ENCODE measurements around the gene JUNB.
"Not testable (repeated sequence)": the region's sequence is repeated elsewhere in the genome, so short reads cannot be mapped to it uniquely, and the experiment has no call there.

Gene JUNB

GRCh38 chr19:12815088-12815487 lies 23.8 kb downstream of the JUNB start:
- no peak overlapping the region for H4K8ac ChIP-seq (ENCODE audit: low read depth, low read length)
- no peak overlapping the region for H2BK120ac ChIP-seq (ENCODE audit: low read depth, low read length)
- H3K4me2 ChIP-seq (ENCODE audit: insufficient read depth, low read length, poor library complexity, severe bottlenecking): no peak overlapping the region
- H3K27ac ChIP-seq (replicated peaks; ENCODE audit: low read length): no peak overlapping the region
- H3K27me3 ChIP-seq (ENCODE audit: control insufficient read depth in 3 of 3, insufficient read depth in 3 of 3, low read depth in 1 of 3, low read length in 3 of 3): no peaks in the 10 kb centered on the region
- no peak overlapping the region for H3K4me3 ChIP-seq (ENCODE audit: low read length in 2 of 2)
- no peak overlapping the region for H3K14ac ChIP-seq (ENCODE audit: low read length)
- no peaks in the 10 kb centered on the region for H3K4me1 ChIP-seq (ENCODE audit: control insufficient read depth in 2 of 2, insufficient read depth in 1 of 2, low read depth in 1 of 2, low read length in 2 of 2)
- no peak overlapping the region for H3K18ac ChIP-seq (ENCODE audit: low read length)
- no peak overlapping the region for H3K23ac ChIP-seq (ENCODE audit: low read depth, low read length, poor library complexity)
- H2AFZ ChIP-seq (ENCODE audit: low read length): no peak overlapping the region
- no peak overlapping the region for H3K4ac ChIP-seq (ENCODE audit: low read length)
- no peak overlapping the region for H2BK5ac ChIP-seq (ENCODE audit: low read length)
- H2BK15ac ChIP-seq (ENCODE audit: low read length): no peak overlapping the region
- no peak overlapping the region for H4K91ac ChIP-seq (ENCODE audit: low read depth, low read length, poor library complexity)
- no peak for DNase-seq (ENCODE audit: low spot score)
- WGBS, 2 donors (ENCODE audit: extremely low coverage in 2 of 2, insufficient read length in 2 of 2, insufficient replicate concordance in 1 of 2): no CpG with 5 or more reads among the region's 7 CpGs
- H3K79me1 ChIP-seq (ENCODE audit: low read depth, low read length): no peaks in the 10 kb centered on the region
- no peak overlapping the region for H3K9ac ChIP-seq (ENCODE audit: low read depth, low read length, poor library complexity)
- H2BK12ac ChIP-seq (ENCODE audit: low read length): no peak overlapping the region
- no peak overlapping the region for H2AK5ac ChIP-seq (ENCODE audit: low read depth, low read length)
- no peaks in the 10 kb centered on the region for H3K9me3 ChIP-seq (replicated peaks in 1 of 2; ENCODE audit: control insufficient read depth in 2 of 2, insufficient read depth in 1 of 2, low read depth in 1 of 2, low read length in 2 of 2)
- peaks cover 25 to 57% of the 10 kb centered on the region in 2 donors for H3K36me3 ChIP-seq (replicated peaks in 1 of 2; ENCODE audit: control insufficient read depth in 2 of 2, insufficient read depth in 2 of 2, low read length in 2 of 2)

DNA sequence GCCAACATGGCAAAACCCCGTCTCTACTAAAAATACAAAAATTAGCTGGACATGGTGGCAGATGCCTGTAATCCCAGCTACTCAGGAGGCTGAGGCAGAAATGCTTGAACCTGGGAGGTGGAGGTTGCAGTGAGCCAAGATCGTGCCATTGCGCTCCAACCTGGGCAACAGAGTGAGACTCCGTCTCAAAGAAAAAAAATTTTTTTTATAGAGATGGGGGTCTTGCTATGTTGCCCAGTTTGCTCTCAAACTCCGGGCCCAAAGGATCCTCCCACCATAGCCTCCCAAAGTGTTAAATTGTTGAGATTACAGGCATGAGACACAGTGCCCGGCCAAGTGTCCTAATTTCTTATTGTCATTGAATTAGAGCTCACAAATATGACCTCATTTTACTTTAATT lies 25.9 kb downstream of the JUNB start:
- H3K4me2 ChIP-seq (ENCODE audit: insufficient read depth, low read length, poor library complexity, severe bottlenecking); H2BK120ac ChIP-seq (ENCODE audit: low read depth, low read length); H3K4me3 ChIP-seq (ENCODE audit: low read length in 2 of 2); H3K4me1 ChIP-seq (ENCODE audit: control insufficient read depth in 2 of 2, insufficient read depth in 1 of 2, low read depth in 1 of 2, low read length in 2 of 2); H3K9ac ChIP-seq (ENCODE audit: low read depth, low read length, poor library complexity); H4K8ac ChIP-seq (ENCODE audit: low read depth, low read length); H3K18ac ChIP-seq (ENCODE audit: low read length); H3K9me3 ChIP-seq (replicated peaks in 1 of 2; ENCODE audit: control insufficient read depth in 2 of 2, insufficient read depth in 1 of 2, low read depth in 1 of 2, low read length in 2 of 2); H3K27ac ChIP-seq (replicated peaks; ENCODE audit: low read length); H2BK15ac ChIP-seq (ENCODE audit: low read length); H2AFZ ChIP-seq (ENCODE audit: low read length); H3K27me3 ChIP-seq (ENCODE audit: control insufficient read depth in 3 of 3, insufficient read depth in 3 of 3, low read depth in 1 of 3, low read length in 3 of 3); H2AK5ac ChIP-seq (ENCODE audit: low read depth, low read length); H2BK5ac ChIP-seq (ENCODE audit: low read length); H3K14ac ChIP-seq (ENCODE audit: low read length); DNase-seq (ENCODE audit: low spot score); H4K91ac ChIP-seq (ENCODE audit: low read depth, low read length, poor library complexity); H2BK12ac ChIP-seq (ENCODE audit: low read length); H3K4ac ChIP-seq (ENCODE audit: low read length); H3K79me1 ChIP-seq (ENCODE audit: low read depth, low read length); H3K23ac ChIP-seq (ENCODE audit: low read depth, low read length, poor library complexity): not testable (repeated sequence)
- H3K36me3 ChIP-seq (replicated peaks in 1 of 2; ENCODE audit: control insufficient read depth in 2 of 2, insufficient read depth in 2 of 2, low read length in 2 of 2): peaks cover 19 to 36% of the 10 kb centered on the region in 2 donors
- WGBS, 2 donors (ENCODE audit: extremely low coverage in 2 of 2, insufficient read length in 2 of 2, insufficient replicate concordance in 1 of 2): no CpG with 5 or more reads among the region's 6 CpGs

DNA sequence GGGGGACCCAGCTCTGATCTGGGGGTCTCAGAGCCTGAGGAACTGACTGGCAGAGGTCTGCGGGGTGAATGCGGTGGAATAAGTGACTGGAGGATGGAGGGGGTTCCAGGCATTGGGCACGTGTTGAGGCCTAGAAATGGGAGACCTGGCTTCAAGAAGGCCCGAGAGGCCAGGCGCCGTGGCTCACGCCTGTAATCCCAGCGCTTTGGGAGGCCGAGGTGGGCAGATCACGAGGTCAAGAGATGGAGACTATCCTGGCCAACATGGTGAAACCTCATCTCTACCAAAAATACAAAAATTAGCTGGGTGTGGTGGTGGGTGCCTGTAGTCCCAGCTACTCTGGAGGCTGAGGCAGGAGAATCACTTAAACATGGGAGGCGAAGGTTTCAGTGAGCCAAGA lies 26.5 kb downstream of the JUNB start:
- H3K4me1 ChIP-seq (ENCODE audit: control insufficient read depth in 2 of 2, insufficient read depth in 1 of 2, low read depth in 1 of 2, low read length in 2 of 2); H3K27ac ChIP-seq (replicated peaks; ENCODE audit: low read length); H4K91ac ChIP-seq (ENCODE audit: low read depth, low read length, poor library complexity); DNase-seq (ENCODE audit: low spot score); H3K14ac ChIP-seq (ENCODE audit: low read length); H3K4me3 ChIP-seq (ENCODE audit: low read length in 2 of 2); H3K18ac ChIP-seq (ENCODE audit: low read length); H3K79me1 ChIP-seq (ENCODE audit: low read depth, low read length); H2BK15ac ChIP-seq (ENCODE audit: low read length); H4K8ac ChIP-seq (ENCODE audit: low read depth, low read length); H2AK5ac ChIP-seq (ENCODE audit: low read depth, low read length); H3K27me3 ChIP-seq (ENCODE audit: control insufficient read depth in 3 of 3, insufficient read depth in 3 of 3, low read depth in 1 of 3, low read length in 3 of 3); H3K4ac ChIP-seq (ENCODE audit: low read length); H3K4me2 ChIP-seq (ENCODE audit: insufficient read depth, low read length, poor library complexity, severe bottlenecking); H2BK12ac ChIP-seq (ENCODE audit: low read length); H3K23ac ChIP-seq (ENCODE audit: low read depth, low read length, poor library complexity); H2AFZ ChIP-seq (ENCODE audit: low read length); H3K9ac ChIP-seq (ENCODE audit: low read depth, low read length, poor library complexity); H2BK5ac ChIP-seq (ENCODE audit: low read length); H2BK120ac ChIP-seq (ENCODE audit: low read depth, low read length); H3K9me3 ChIP-seq (replicated peaks in 1 of 2; ENCODE audit: control insufficient read depth in 2 of 2, insufficient read depth in 1 of 2, low read depth in 1 of 2, low read length in 2 of 2): not testable (repeated sequence)
- H3K36me3 ChIP-seq (replicated peaks in 1 of 2; ENCODE audit: control insufficient read depth in 2 of 2, insufficient read depth in 2 of 2, low read length in 2 of 2): peaks cover 16 to 31% of the 10 kb centered on the region in 2 donors
- WGBS, 2 donors (ENCODE audit: extremely low coverage in 2 of 2, insufficient read length in 2 of 2, insufficient replicate concordance in 1 of 2): no CpG with 5 or more reads among the region's 11 CpGs

- WGBS, 2 donors (ENCODE audit: extremely low coverage in 2 of 2, insufficient read length in 2 of 2, insufficient replicate concordance in 1 of 2): no CpG with 5 or more reads among the region's 2 CpGs
- Histone ChIP-seq H3K4me3 (ENCODE audit: low read length in 2 of 2) (no peak overlapping the region), H3K9me3 (replicated peaks in 1 of 2; ENCODE audit: control insufficient read depth in 2 of 2, insufficient read depth in 1 of 2, low read depth in 1 of 2, low read length in 2 of 2) (no peaks in the 10 kb centered on the region), H3K27ac (replicated peaks; ENCODE audit: low read length) (no peak overlapping the region), H3K4ac (ENCODE audit: low read length) (no peak overlapping the region), H3K23ac (ENCODE audit: low read depth, low read length, poor library complexity) (no peak overlapping the region), H2BK5ac (ENCODE audit: low read length) (no peak overlapping the region), H3K4me1 (ENCODE audit: control insufficient read depth in 2 of 2, insufficient read depth in 1 of 2, low read depth in 1 of 2, low read length in 2 of 2) (peaks cover 0 to 3% of the 10 kb centered on the region in 2 donors), H3K9ac (ENCODE audit: low read depth, low read length, poor library complexity) (no peak overlapping the region), H3K36me3 (replicated peaks in 1 of 2; ENCODE audit: control insufficient read depth in 2 of 2, insufficient read depth in 2 of 2, low read length in 2 of 2) (no peaks in the 10 kb centered on the region), H2AFZ (ENCODE audit: low read length) (no peak overlapping the region), H2BK15ac (ENCODE audit: low read length) (no peak overlapping the region), H4K8ac (ENCODE audit: low read depth, low read length) (no peak overlapping the region), H3K79me1 (ENCODE audit: low read depth, low read length) (no peaks in the 10 kb centered on the region), H2BK12ac (ENCODE audit: low read length) (no peak overlapping the region), H3K18ac (ENCODE audit: low read length) (no peak overlapping the region), H4K91ac (ENCODE audit: low read depth, low read length, poor library complexity) (no peak overlapping the region), H2AK5ac (ENCODE audit: low read depth, low read length) (no peak overlapping the region), H3K27me3 (ENCODE audit: control insufficient read depth in 3 of 3, insufficient read depth in 3 of 3, low read depth in 1 of 3, low read length in 3 of 3) (peaks cover 0 to 12% (median 0%) of the 10 kb centered on the region in 3 experiments), H3K4me2 (ENCODE audit: insufficient read depth, low read length, poor library complexity, severe bottlenecking) (no peak overlapping the region), H2BK120ac (ENCODE audit: low read depth, low read length) (no peak overlapping the region), H3K14ac (ENCODE audit: low read length) (no peak overlapping the region)
- DNase-seq (ENCODE audit: low spot score): no peak
These were observed 30.5 kb downstream of the JUNB start for GRCh38 chr19:12821761-12822160.
